HepG2 (cell line): ENCODE results near the gene GEMIN2. TPM values are rescaled to one million over a fixed set of nuclear protein-coding genes. Genes with fewer than 3 reads are reported as not detected.
A peak's percentile ranks its signal among the peaks of the same experiment; 100 is the strongest.

ENCODE experiments used
- ATF6 ChIP-seq: sonication (generic); formaldehyde crosslinking; conservative IDR thresholded peaks from 2 replicates; pipeline ENCODE4 v1.4.0; 2020; ENCODE audit warnings: missing genetic modification reagents
- CENPBD1 ChIP-seq: sonication (generic); formaldehyde crosslinking; IDR thresholded peaks from 2 replicates; pipeline ENCODE4 v1.8.0; 2022; ENCODE audit warnings: missing genetic modification reagents, low read depth, mild to moderate bottlenecking, borderline replicate concordance
- HNF1B ChIP-seq: sonication (generic); formaldehyde crosslinking; IDR thresholded peaks from 2 replicates; pipeline ENCODE4 v1.5.1; 2020; ENCODE audit warnings: mild to moderate bottlenecking, moderate library complexity, missing genetic modification reagents
- IKZF4 ChIP-seq: sonication (generic); formaldehyde crosslinking; IDR thresholded peaks from 2 replicates; pipeline ENCODE4 v1.5.1; 2020; ENCODE audit warnings: borderline replicate concordance, mild to moderate bottlenecking, low read depth, missing genetic modification reagents; ENCODE audit errors: not compliant biosample characterization
- KLF6 ChIP-seq: IDR thresholded peaks from 2 replicates; pipeline ENCODE4 v1.8.0; 2016; ENCODE audit warnings: missing biosample characterization, missing genetic modification reagents
- MIER2 ChIP-seq: IDR thresholded peaks from 2 replicates; pipeline ENCODE4 v1.6.1; 2016; ENCODE audit warnings: missing biosample characterization, missing genetic modification reagents
- MXD3 ChIP-seq: IDR thresholded peaks from 2 replicates; pipeline ENCODE4 v1.6.1; 2016; ENCODE audit warnings: mild to moderate bottlenecking, missing biosample characterization, missing genetic modification reagents
- NFATC3 ChIP-seq: sonication (generic); formaldehyde crosslinking; IDR thresholded peaks from 2 replicates; pipeline ENCODE4 v1.5.1; 2020; ENCODE audit warnings: mild to moderate bottlenecking, missing genetic modification reagents
- SIX1 ChIP-seq: sonication (generic); formaldehyde crosslinking; IDR thresholded peaks from 2 replicates; pipeline ENCODE4 v1.4.0; 2020; ENCODE audit warnings: missing genetic modification reagents, borderline replicate concordance
- ZBTB33 ChIP-seq: sonication (generic); formaldehyde crosslinking; IDR thresholded peaks from 2 replicates; pipeline ENCODE4 v1.4.0; 2020; ENCODE audit warnings: missing genetic modification reagents
- ZBTB38 ChIP-seq: sonication (generic); formaldehyde crosslinking; IDR thresholded peaks from 2 replicates; pipeline ENCODE4 v1.5.1; 2020; ENCODE audit warnings: mild to moderate bottlenecking, missing genetic modification reagents
- ZC3H4 ChIP-seq: sonication (generic); formaldehyde crosslinking; IDR thresholded peaks from 2 replicates; pipeline ENCODE4 v1.4.0; 2020; ENCODE audit warnings: missing genetic modification reagents, borderline replicate concordance
- ZNF460 ChIP-seq: sonication (generic); formaldehyde crosslinking; IDR thresholded peaks from 2 replicates; pipeline ENCODE4 v1.5.1; 2020; ENCODE audit warnings: missing genetic modification reagents, mild to moderate bottlenecking, borderline replicate concordance
- ZNF510 ChIP-seq: sonication (generic); formaldehyde crosslinking; IDR thresholded peaks from 2 replicates; pipeline ENCODE4 v1.4.0; 2020; ENCODE audit warnings: low read depth, mild to moderate bottlenecking, missing genetic modification reagents
- ZNF572 ChIP-seq: sonication (generic); formaldehyde crosslinking; IDR thresholded peaks from 2 replicates; pipeline ENCODE4 v1.5.1; 2020; ENCODE audit warnings: mild to moderate bottlenecking, missing genetic modification reagents
- ZNF580 ChIP-seq: IDR thresholded peaks from 2 replicates; pipeline ENCODE4 v1.6.1; 2016; ENCODE audit warnings: low read depth, borderline replicate concordance
- ZNF784 ChIP-seq: sonication (generic); formaldehyde crosslinking; IDR thresholded peaks from 2 replicates; pipeline ENCODE4 v1.5.1; 2020; ENCODE audit warnings: missing genetic modification reagents, mild to moderate bottlenecking, borderline replicate concordance
- polyA plus RNA-seq, 8 experiments: library from polyadenylated mRNA; depleted of rRNA in 3 of 8; stranded (reverse) in 7 of 8; unstranded in 1 of 8; fragments of >200 nt; fragmentation: Illumina TruSeq in 4 of 8; extraction: Trizol in 4 of 8; gene quantifications; 2 replicates each; pipeline versions ENCODE4 v1.2.1 to v1.2.3, GENCODE V29; 2011 to 2016; ENCODE audit warnings: low read depth in 4 of 8, missing spikeins in 1 of 8, mixed read lengths in 1 of 8; ENCODE audit not compliant: insufficient read depth in 1 of 8
- total RNA-seq, 5 experiments: library from RNA; depleted of rRNA; stranded (reverse); fragments of >200 nt; fragmentation: Illumina TruSeq; extraction: Trizol; gene quantifications; 2 replicates each; pipeline ENCODE4 v1.2.3, GENCODE V29; 2016; ENCODE audit warnings: low read depth in 1 of 5

GEMIN2 gene
- total and polyA plus RNA-seq, 2 of the 13 experiments (the other 11 are each of a cell fraction or from before 2014, with no cell fraction given): 54.8 to 110 TPM

GRCh38 chr14:39104078-39104801 lies 9.9 kb upstream of the GEMIN2 start (continued):
- 0 out of 2 replicates have a peak, but pooled peaks have one; percentile 35 for TF ChIP-seq SIX1 (CRISPR knock-in tag)
- 0 out of 2 replicates have a peak, but pooled peaks have one; percentile 1 for TF ChIP-seq CENPBD1 (CRISPR knock-in tag)
- peak; percentile 90 for TF ChIP-seq ZBTB33 (CRISPR knock-in tag)
- TF ChIP-seq MIER2 (CRISPR knock-in tag): 0 out of 2 replicates have a peak, but pooled peaks have one; percentile 0
- TF ChIP-seq ZNF510 (CRISPR knock-in tag): peak; percentile 45; the same call in 1 of the 2 replicates
- peak; percentile 49; the same call in 1 of the 2 replicates for TF ChIP-seq ZNF460 (CRISPR knock-in tag)
- 0 out of 2 replicates have a peak, but pooled peaks have one; percentile 32 for TF ChIP-seq ZNF572 (CRISPR knock-in tag)
- peak; percentile 51; the same call in 1 of the 2 replicates for TF ChIP-seq ZNF784
- peak; percentile 98 for TF ChIP-seq ZBTB38 (CRISPR knock-in tag)
- peak; percentile 69; the same call in 1 of the 2 replicates for TF ChIP-seq ZC3H4 (CRISPR knock-in tag)
- TF ChIP-seq HNF1B: peak; percentile 38; the same call in 1 of the 2 replicates
- 0 out of 2 replicates have a peak, but pooled peaks have one; percentile 11 for TF ChIP-seq KLF6
- TF ChIP-seq IKZF4 (CRISPR knock-in tag): peak; percentile 49
- 0 out of 2 replicates have a peak, but pooled peaks have one; percentile 32 for TF ChIP-seq NFATC3 (CRISPR knock-in tag)
- 0 out of 2 replicates have a peak, but pooled peaks have one; percentile 59 for TF ChIP-seq MXD3
- TF ChIP-seq ZNF580: 0 out of 2 replicates have a peak, but pooled peaks have one; percentile 3
- TF ChIP-seq ATF6 (CRISPR knock-in tag): 0 out of 2 replicates have a peak, but pooled peaks have one; percentile 42
- TF ChIP-seq, all 625 proteins: peak for 30; not testable (repeated sequence) for 595
